SK-N-SH (cell line): Measurements from ENCODE around the gene PLXNA4. TPM values are rescaled to one million over a fixed set of nuclear protein-coding genes. Genes with fewer than 3 reads are reported as not detected.

Experiments
- CTCF ChIA-PET: fragments of 300-600, 350-600 bp; formaldehyde crosslinking; extraction: SDS; loops from one replicate; lab custom pipeline; 2021; lab: Yijun Ruan, JAX
- POLR2A ChIA-PET: fragments of 350-600 bp; sonication (Branson Sonifier 250); formaldehyde crosslinking; extraction: SDS; loops from one replicate; lab custom pipeline; 2020; ENCODE audit warnings: antibody characterized with exemption, inconsistent platforms; lab: Yijun Ruan, JAX
- DNase-seq: peaks from one replicate; pipeline ENCODE4 v3.0.0; 2012
- H2AFZ ChIP-seq: fragments of 200-600 bp; sonication (generic); 2 replicates; pipeline ENCODE4 v1.8.1; 2016; ENCODE audit warnings: antibody characterized with exemption, mild to moderate bottlenecking, low read depth
- H3F3A ChIP-seq: fragments of 200-600 bp; sonication (generic); replicated peaks from 2 replicates; pipeline ENCODE3; 2016; ENCODE audit warnings: antibody characterized with exemption, mild to moderate bottlenecking; ENCODE audit not compliant: insufficient read depth
- H3K27ac ChIP-seq, 2 experiments: fragments of 200-500 bp in 1 of 2; fragments of 200-600 bp in 1 of 2; sonication (Bioruptor generic) in 1 of 2; sonication (generic), shearing (Covaris generic) in 1 of 2; 2 replicates each; pipeline versions ENCODE4 v1.5.1 to v1.6.1; 2014 to 2016; ENCODE audit warnings: low read depth in 2 of 2, inconsistent platforms in 1 of 2, low read length in 1 of 2, mild to moderate bottlenecking in 1 of 2, mixed read lengths in 1 of 2
- H3K27me3 ChIP-seq: fragments of 200-600 bp; sonication (generic), shearing (Covaris generic); 2 replicates; pipeline ENCODE4 v1.6.1; 2016; ENCODE audit warnings: mixed run types; ENCODE audit not compliant: insufficient read depth
- H3K36me3 ChIP-seq, 2 experiments: fragments of 200-500 bp in 1 of 2; fragments of 200-600 bp in 1 of 2; sonication (Bioruptor generic) in 1 of 2; sonication (generic) in 1 of 2; replicated peaks in 1 of 2; 2 replicates each; pipeline versions ENCODE3 to v1.5.1; 2014 to 2016; ENCODE audit warnings: low read length in 1 of 2, mild to moderate bottlenecking in 1 of 2; ENCODE audit not compliant: insufficient read depth in 2 of 2, control insufficient read depth in 1 of 2
- H3K4me1 ChIP-seq, 2 experiments: fragments of 200-500 bp in 1 of 2; fragments of 200-600 bp in 1 of 2; sonication (Bioruptor generic) in 1 of 2; sonication (generic), shearing (Covaris generic) in 1 of 2; 2 replicates each; pipeline versions ENCODE4 v1.5.1 to v1.6.1; 2014 to 2016; ENCODE audit warnings: low read depth in 1 of 2, low read length in 1 of 2, mixed run types in 1 of 2; ENCODE audit not compliant: insufficient read depth in 2 of 2, control insufficient read depth in 1 of 2
- H3K4me2 ChIP-seq: fragments of 200-600 bp; sonication (generic), shearing (Covaris generic); 2 replicates; pipeline ENCODE4 v1.6.1; 2017; ENCODE audit warnings: mixed run types
- H3K4me3 ChIP-seq, 2 experiments: fragments of 200-500 bp in 1 of 2; fragments of 200-600 bp in 1 of 2; sonication (Bioruptor generic) in 1 of 2; sonication (generic), shearing (Covaris generic) in 1 of 2; 2 replicates each; pipeline versions ENCODE4 v1.5.1 to v1.8.1; 2014 to 2016; ENCODE audit warnings: low read depth in 2 of 2, inconsistent platforms in 1 of 2, low read length in 1 of 2, mild to moderate bottlenecking in 1 of 2, mixed read lengths in 1 of 2, moderate library complexity in 1 of 2
- H3K79me2 ChIP-seq: fragments of 200-600 bp; sonication (generic); 2 replicates; pipeline ENCODE4 v1.8.1; 2017; ENCODE audit warnings: mild to moderate bottlenecking; ENCODE audit not compliant: insufficient read depth
- H3K9ac ChIP-seq: fragments of 200-600 bp; sonication (generic); 2 replicates; pipeline ENCODE4 v1.6.1; 2017; ENCODE audit warnings: mixed run types
- H3K9me2 ChIP-seq: fragments of 200-600 bp; sonication (generic); 2 replicates; pipeline ENCODE4 v1.6.1; 2017; ENCODE audit warnings: mixed run types
- H3K9me3 ChIP-seq: fragments of 200-600 bp; sonication (generic); 2 replicates; pipeline ENCODE4 v1.6.1; 2017; ENCODE audit warnings: mixed run types, mild to moderate bottlenecking, moderate library complexity
- H4K20me1 ChIP-seq: fragments of 200-600 bp; sonication (generic); 2 replicates; pipeline ENCODE4 v1.6.1; 2017; ENCODE audit warnings: mild to moderate bottlenecking, mixed run types; ENCODE audit not compliant: insufficient read depth
- ELF1 ChIP-seq: IDR thresholded peaks from 2 replicates; pipeline ENCODE4 v1.4.0; 2012
- EP300 ChIP-seq, 2 experiments: IDR thresholded peaks; 2 replicates each; pipeline versions ENCODE4 v1.4.0 to v1.6.1; 2012; ENCODE audit warnings: borderline replicate concordance in 1 of 2, low read depth in 1 of 2, low read length in 1 of 2
- EZH2phosphoT487 ChIP-seq: fragments of 200-600 bp; sonication (generic); IDR thresholded peaks from 2 replicates; pipeline ENCODE4 v1.6.1; 2017; ENCODE audit warnings: low read depth, mixed run types, mild to moderate bottlenecking, antibody characterized with exemption, moderate library complexity, borderline replicate concordance
- FOSL2 ChIP-seq: IDR thresholded peaks from 2 replicates; pipeline ENCODE4 v1.4.0; 2012; ENCODE audit warnings: low read depth, mild to moderate bottlenecking, moderate library complexity, borderline replicate concordance
- FOXJ3 ChIP-seq: sonication (generic); formaldehyde crosslinking; IDR thresholded peaks from 2 replicates; pipeline ENCODE4 v1.5.1; 2020; ENCODE audit warnings: mild to moderate bottlenecking, missing genetic modification reagents
- FOXM1 ChIP-seq: IDR thresholded peaks from 2 replicates; pipeline ENCODE4 v1.4.0; 2012; ENCODE audit warnings: low read depth, mild to moderate bottlenecking
- GABPA ChIP-seq: IDR thresholded peaks from 2 replicates; pipeline ENCODE4 v1.4.0; 2012; ENCODE audit warnings: low read depth, mild to moderate bottlenecking
- GATA2 ChIP-seq: sonication (generic); formaldehyde crosslinking; IDR thresholded peaks from 2 replicates; pipeline ENCODE4 v1.5.0; 2020; ENCODE audit warnings: mild to moderate bottlenecking, missing genetic modification reagents
- JUND ChIP-seq: IDR thresholded peaks from 2 replicates; pipeline ENCODE4 v1.4.0; 2012
- NFIC ChIP-seq: IDR thresholded peaks from 2 replicates; pipeline ENCODE4 v1.4.0; 2012; ENCODE audit warnings: borderline replicate concordance
- NRF1 ChIP-seq: IDR thresholded peaks from 2 replicates; pipeline ENCODE4 v1.6.1; 2012; ENCODE audit warnings: low read depth, mild to moderate bottlenecking, low read length
- POLR2AphosphoS5 ChIP-seq: IDR thresholded peaks from 2 replicates; pipeline ENCODE4 v1.6.1; 2012; ENCODE audit warnings: low read depth, low read length
- RXRA ChIP-seq: IDR thresholded peaks from 2 replicates; pipeline ENCODE4 v1.4.0; 2012; ENCODE audit warnings: low read depth, mild to moderate bottlenecking, borderline replicate concordance
- SMC3 ChIP-seq: IDR thresholded peaks from 2 replicates; pipeline ENCODE4 v1.6.1; 2012; ENCODE audit warnings: low read depth, low read length, improper control_type of control experiment
- YY1 ChIP-seq: IDR thresholded peaks from 2 replicates; pipeline ENCODE4 v1.4.0; 2012; ENCODE audit warnings: low read depth, mild to moderate bottlenecking
- WGBS: methylation state at CpG from one replicate; pipeline ENCODE4 v1.1.6; 2017; ENCODE audit warnings: low lambda C conversion rate; 5-methylcytosine and 5-hydroxymethylcytosine counted together
- polyA plus RNA-seq, 3 experiments: library from polyadenylated mRNA; depleted of rRNA; stranded (reverse); fragments of >200 nt; gene quantifications; 2 replicates each; pipeline ENCODE4 v1.2.3, GENCODE V29; 2012
- TF ChIP-seq, protein P1 (sequence below): fragments of 150-350 bp; IDR thresholded peaks from 2 replicates; pipeline ENCODE4 v1.6.1; 2017; ENCODE audit warnings: antibody characterized with exemption, low read length, low read depth, borderline replicate concordance
- TF ChIP-seq, protein P2 (sequence below): IDR thresholded peaks from 2 replicates; pipeline ENCODE4 v1.4.0; 2012; ENCODE audit warnings: low read depth, borderline replicate concordance
- TF ChIP-seq, protein P3 (sequence below): IDR thresholded peaks from 2 replicates; pipeline ENCODE4 v1.6.1; 2012; ENCODE audit warnings: mild to moderate bottlenecking, low read depth, low read length, moderate library complexity
- TF ChIP-seq, protein P4 (sequence below): fragments of 150-350 bp; IDR thresholded peaks from 2 replicates; pipeline ENCODE4 v1.6.1; 2016; ENCODE audit warnings: mild to moderate bottlenecking, low read depth, low read length

Gene PLXNA4
- polyA plus RNA-seq, 1 of the 3 experiments (the other 2 are of a cell fraction), result 2.4 TPM

DNA sequence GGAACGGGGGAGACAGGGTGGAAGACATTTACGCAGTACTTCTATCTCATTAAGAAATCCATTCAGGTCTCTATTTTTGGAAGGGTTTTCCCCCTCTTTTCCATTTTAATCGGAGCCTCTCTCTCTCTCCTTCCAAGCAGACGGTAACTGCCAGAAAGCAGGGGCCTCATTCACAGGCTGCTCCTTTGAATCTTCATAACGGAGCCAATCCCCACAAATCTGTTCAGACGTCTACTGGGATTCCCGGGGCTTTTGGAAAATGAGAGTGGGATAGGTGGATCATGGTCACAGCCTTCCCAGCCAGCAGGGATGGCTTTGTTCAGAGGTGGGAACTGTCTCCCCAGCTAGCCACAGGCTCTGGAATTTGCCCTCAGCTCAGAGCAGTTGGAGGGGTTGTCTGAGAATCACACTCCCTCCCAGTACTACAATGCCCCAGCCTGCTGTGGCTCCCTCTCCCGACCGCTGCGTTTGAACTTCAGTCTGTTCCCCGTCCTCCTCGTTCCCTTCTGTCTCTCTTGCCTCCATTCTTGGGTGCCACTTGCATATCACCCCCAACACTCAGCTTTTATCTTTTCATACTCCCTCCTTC, 413.6 kb downstream of the PLXNA4 start:
- no peak overlapping the region for H2AFZ ChIP-seq
- H3K9ac ChIP-seq, result no peak overlapping the region
- H3K27me3 ChIP-seq, result no peaks in the 10 kb centered on the region
- TF ChIP-seq NFIC (no peak), YY1 (no peak), JUND (no peak), EZH2phosphoT487 (no peak), NRF1 (no peak), SMC3 (no peak), POLR2AphosphoS5 (no peak), FOSL2 (no peak), ELF1 (no peak), GATA2 (no peak), FOXM1 (no peak), GABPA (no peak), RXRA (no peak), EP300 (IDR thresholded peaks at IDR 0.05; ENCODE audit: borderline replicate concordance in 1 of 2, low read depth in 1 of 2, low read length in 1 of 2) (no peak), FOXJ3 (CRISPR knock-in tag) (no peak)
- TF ChIP-seq, protein P1, sequence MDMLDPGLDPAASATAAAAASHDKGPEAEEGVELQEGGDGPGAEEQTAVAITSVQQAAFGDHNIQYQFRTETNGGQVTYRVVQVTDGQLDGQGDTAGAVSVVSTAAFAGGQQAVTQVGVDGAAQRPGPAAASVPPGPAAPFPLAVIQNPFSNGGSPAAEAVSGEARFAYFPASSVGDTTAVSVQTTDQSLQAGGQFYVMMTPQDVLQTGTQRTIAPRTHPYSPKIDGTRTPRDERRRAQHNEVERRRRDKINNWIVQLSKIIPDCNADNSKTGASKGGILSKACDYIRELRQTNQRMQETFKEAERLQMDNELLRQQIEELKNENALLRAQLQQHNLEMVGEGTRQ, result no peak
- TF ChIP-seq, protein P2, sequence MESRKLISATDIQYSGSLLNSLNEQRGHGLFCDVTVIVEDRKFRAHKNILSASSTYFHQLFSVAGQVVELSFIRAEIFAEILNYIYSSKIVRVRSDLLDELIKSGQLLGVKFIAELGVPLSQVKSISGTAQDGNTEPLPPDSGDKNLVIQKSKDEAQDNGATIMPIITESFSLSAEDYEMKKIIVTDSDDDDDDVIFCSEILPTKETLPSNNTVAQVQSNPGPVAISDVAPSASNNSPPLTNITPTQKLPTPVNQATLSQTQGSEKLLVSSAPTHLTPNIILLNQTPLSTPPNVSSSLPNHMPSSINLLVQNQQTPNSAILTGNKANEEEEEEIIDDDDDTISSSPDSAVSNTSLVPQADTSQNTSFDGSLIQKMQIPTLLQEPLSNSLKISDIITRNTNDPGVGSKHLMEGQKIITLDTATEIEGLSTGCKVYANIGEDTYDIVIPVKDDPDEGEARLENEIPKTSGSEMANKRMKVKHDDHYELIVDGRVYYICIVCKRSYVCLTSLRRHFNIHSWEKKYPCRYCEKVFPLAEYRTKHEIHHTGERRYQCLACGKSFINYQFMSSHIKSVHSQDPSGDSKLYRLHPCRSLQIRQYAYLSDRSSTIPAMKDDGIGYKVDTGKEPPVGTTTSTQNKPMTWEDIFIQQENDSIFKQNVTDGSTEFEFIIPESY, result no peak
- TF ChIP-seq, protein P3, sequence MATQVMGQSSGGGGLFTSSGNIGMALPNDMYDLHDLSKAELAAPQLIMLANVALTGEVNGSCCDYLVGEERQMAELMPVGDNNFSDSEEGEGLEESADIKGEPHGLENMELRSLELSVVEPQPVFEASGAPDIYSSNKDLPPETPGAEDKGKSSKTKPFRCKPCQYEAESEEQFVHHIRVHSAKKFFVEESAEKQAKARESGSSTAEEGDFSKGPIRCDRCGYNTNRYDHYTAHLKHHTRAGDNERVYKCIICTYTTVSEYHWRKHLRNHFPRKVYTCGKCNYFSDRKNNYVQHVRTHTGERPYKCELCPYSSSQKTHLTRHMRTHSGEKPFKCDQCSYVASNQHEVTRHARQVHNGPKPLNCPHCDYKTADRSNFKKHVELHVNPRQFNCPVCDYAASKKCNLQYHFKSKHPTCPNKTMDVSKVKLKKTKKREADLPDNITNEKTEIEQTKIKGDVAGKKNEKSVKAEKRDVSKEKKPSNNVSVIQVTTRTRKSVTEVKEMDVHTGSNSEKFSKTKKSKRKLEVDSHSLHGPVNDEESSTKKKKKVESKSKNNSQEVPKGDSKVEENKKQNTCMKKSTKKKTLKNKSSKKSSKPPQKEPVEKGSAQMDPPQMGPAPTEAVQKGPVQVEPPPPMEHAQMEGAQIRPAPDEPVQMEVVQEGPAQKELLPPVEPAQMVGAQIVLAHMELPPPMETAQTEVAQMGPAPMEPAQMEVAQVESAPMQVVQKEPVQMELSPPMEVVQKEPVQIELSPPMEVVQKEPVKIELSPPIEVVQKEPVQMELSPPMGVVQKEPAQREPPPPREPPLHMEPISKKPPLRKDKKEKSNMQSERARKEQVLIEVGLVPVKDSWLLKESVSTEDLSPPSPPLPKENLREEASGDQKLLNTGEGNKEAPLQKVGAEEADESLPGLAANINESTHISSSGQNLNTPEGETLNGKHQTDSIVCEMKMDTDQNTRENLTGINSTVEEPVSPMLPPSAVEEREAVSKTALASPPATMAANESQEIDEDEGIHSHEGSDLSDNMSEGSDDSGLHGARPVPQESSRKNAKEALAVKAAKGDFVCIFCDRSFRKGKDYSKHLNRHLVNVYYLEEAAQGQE, result no peak
- TF ChIP-seq, protein P4, sequence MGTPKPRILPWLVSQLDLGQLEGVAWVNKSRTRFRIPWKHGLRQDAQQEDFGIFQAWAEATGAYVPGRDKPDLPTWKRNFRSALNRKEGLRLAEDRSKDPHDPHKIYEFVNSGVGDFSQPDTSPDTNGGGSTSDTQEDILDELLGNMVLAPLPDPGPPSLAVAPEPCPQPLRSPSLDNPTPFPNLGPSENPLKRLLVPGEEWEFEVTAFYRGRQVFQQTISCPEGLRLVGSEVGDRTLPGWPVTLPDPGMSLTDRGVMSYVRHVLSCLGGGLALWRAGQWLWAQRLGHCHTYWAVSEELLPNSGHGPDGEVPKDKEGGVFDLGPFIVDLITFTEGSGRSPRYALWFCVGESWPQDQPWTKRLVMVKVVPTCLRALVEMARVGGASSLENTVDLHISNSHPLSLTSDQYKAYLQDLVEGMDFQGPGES, result no peak
- TF ChIP-seq, all 33 proteins: peak for 0
- H3K9me2 ChIP-seq, result no peaks in the 10 kb centered on the region
- DNase-seq, result no peak
- no peaks in the 10 kb centered on the region for H3K9me3 ChIP-seq
- no peak overlapping the region for H3K4me3 ChIP-seq
- H4K20me1 ChIP-seq, result no peaks in the 10 kb centered on the region
- H3K79me2 ChIP-seq, result no peaks in the 10 kb centered on the region
- H3K4me1 ChIP-seq, result peaks cover 0 to 49% of the 10 kb centered on the region in 2 experiments; a peak in 2 of 4 replicates
- no peak overlapping the region; a peak in 1 of 4 replicates for H3K27ac ChIP-seq
- CTCF ChIA-PET, result interaction anchor here (1.0 kb wide), 1 partner anchor 18 kb away, joined by 3 read pairs; no protein-coding TSS in a partner anchor
- POLR2A ChIA-PET, result no interaction called here
- no peak overlapping the region for H3K4me2 ChIP-seq
- H3K36me3 ChIP-seq, result peaks cover 3 to 56% of the 10 kb centered on the region in 2 experiments
- H3F3A ChIP-seq, result no peaks in the 10 kb centered on the region
- WGBS, result 89% methylated on average over 12 of the region's 12 CpGs
